Measurements from ENCODE around the gene PLXNA4. TPM values are rescaled to one million over a fixed set of nuclear protein-coding genes. Genes with fewer than 3 reads are reported as not detected.

The PLXNA4 gene
- polyA plus RNA-seq, 1 donor (not counting 4 experiments of a cell fraction or from before 2014, with no cell fraction given), result 0.01 TPM

DNA sequence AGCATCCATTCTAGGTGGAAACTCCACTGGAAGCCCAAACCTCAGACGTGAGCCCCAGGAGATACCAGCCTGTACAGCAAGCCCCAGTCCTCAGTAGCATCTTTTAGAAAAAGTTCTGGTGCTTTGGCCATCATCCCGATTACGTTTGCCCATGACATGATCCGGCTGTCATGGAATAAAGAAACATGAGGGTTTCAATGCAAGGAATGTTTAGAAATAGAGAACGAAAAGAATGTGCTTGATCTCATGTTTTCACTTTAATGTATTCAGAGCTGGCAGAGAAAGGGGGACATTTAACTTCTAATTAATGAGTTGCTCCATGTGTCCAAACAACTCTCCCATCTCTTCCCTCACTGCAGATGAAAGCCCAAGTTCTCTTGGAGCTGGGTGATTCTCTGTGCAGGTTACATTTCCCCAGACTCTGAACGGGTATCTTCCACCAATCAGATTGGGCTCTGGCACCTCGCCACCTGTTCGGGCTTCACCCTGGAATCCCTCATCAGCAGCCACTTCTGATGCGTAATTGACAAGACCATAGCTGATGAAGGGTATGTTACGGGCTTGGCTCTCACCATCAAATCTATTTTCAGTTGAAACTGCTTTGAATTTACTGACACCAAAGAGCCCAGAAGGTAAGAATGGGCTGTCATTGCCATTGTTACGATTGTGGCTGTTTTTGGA, 165.3 kb downstream of the PLXNA4 start:
- TF ChIP-seq EZH2 (IDR thresholded peaks at IDR 0.05; ENCODE audit: low read length), result no peak
- TF ChIP-seq, protein P1, sequence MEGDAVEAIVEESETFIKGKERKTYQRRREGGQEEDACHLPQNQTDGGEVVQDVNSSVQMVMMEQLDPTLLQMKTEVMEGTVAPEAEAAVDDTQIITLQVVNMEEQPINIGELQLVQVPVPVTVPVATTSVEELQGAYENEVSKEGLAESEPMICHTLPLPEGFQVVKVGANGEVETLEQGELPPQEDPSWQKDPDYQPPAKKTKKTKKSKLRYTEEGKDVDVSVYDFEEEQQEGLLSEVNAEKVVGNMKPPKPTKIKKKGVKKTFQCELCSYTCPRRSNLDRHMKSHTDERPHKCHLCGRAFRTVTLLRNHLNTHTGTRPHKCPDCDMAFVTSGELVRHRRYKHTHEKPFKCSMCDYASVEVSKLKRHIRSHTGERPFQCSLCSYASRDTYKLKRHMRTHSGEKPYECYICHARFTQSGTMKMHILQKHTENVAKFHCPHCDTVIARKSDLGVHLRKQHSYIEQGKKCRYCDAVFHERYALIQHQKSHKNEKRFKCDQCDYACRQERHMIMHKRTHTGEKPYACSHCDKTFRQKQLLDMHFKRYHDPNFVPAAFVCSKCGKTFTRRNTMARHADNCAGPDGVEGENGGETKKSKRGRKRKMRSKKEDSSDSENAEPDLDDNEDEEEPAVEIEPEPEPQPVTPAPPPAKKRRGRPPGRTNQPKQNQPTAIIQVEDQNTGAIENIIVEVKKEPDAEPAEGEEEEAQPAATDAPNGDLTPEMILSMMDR (optimal IDR thresholded peaks at IDR 0.05 in 1 of 3, IDR thresholded peaks at IDR 0.05 in 1 of 3, conservative IDR thresholded peaks at IDR 0.05 in 1 of 3; ENCODE audit: extremely low read depth in 1 of 3, insufficient read depth in 2 of 3, low read length in 3 of 3), result no peak
- no peaks in the 10 kb centered on the region for H3K4me1 ChIP-seq (ENCODE audit: control insufficient read depth, extremely low read depth, insufficient read depth, low read length)
- dilution Hi-C loops (cut with MboI; ENCODE audit: extremely low pct_ligation_motif_present, low sequenced_read_pairs), result no loop called here

DNA sequence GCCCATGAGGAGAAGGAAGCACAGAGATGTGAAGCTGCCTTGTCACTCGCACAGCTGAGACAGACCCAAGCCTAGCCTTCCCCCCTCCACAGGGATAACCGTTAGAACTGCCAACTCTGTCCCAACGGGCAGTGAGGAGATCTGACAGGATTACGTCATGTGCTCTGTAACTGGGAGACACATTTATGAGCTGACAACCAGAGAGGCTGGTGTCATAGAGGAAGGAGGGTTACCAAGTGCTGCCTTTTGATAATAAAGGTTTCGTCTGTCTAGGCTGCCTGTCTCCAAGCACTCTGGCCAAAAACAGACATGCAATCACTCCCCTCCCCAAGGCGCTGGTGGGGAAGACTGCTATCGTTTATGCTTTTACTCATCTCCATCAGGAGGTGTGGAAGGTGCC, 165.9 kb downstream of the PLXNA4 start:
- Histone ChIP-seq H3K27me3 (ENCODE audit: control insufficient read depth, extremely low read depth, insufficient read depth, low read length) (peaks cover 4% of the 10 kb centered on the region), H3K27ac (ENCODE audit: control insufficient read depth, insufficient read depth, low read length) (no peak overlapping the region), H3K4me1 (ENCODE audit: control insufficient read depth, extremely low read depth, insufficient read depth, low read length) (no peaks in the 10 kb centered on the region), H4K20me1 (ENCODE audit: control insufficient read depth, extremely low read depth, insufficient read depth, low read length) (no peaks in the 10 kb centered on the region), H3K9me3 (ENCODE audit: control insufficient read depth, low read depth, low read length) (no peaks in the 10 kb centered on the region), H2AFZ (ENCODE audit: control insufficient read depth, low read length) (no peak overlapping the region), H3K4me2 (ENCODE audit: control insufficient read depth, extremely low read depth, insufficient read depth, low read depth, low read length) (no peak overlapping the region), H3K9me1 (ENCODE audit: control insufficient read depth, extremely low read depth, insufficient read depth, low read length) (no peaks in the 10 kb centered on the region), H3K36me3 (ENCODE audit: control insufficient read depth in 2 of 2, extremely low read depth in 1 of 2, insufficient read depth in 2 of 2, low read length in 2 of 2) (no peaks in the 10 kb centered on the region), H3K4me3 (ENCODE audit: control insufficient read depth in 2 of 3, extremely low read depth in 1 of 3, insufficient read depth in 2 of 3, low read depth in 1 of 3, low read length in 3 of 3) (no peak overlapping the region), H3K9ac (ENCODE audit: control insufficient read depth, extremely low read depth, insufficient read depth, low read length) (no peak overlapping the region), H3K79me2 (ENCODE audit: control insufficient read depth, insufficient read depth, low read length) (no peaks in the 10 kb centered on the region)
- TF ChIP-seq, protein P1 (optimal IDR thresholded peaks at IDR 0.05 in 1 of 3, IDR thresholded peaks at IDR 0.05 in 1 of 3, conservative IDR thresholded peaks at IDR 0.05 in 1 of 3; ENCODE audit: extremely low read depth in 1 of 3, insufficient read depth in 2 of 3, low read length in 3 of 3), result no peak
- no peak for TF ChIP-seq EZH2 (IDR thresholded peaks at IDR 0.05; ENCODE audit: low read length)
- dilution Hi-C loops (cut with MboI; ENCODE audit: extremely low pct_ligation_motif_present, low sequenced_read_pairs), result no loop called here
- no peak for DNase-seq (ENCODE audit: low read depth, low spot score)
- FAIRE-seq, result no peak

More for the DNA sequence above, 165.3 kb downstream of the PLXNA4 start:
- H3K27me3 ChIP-seq (ENCODE audit: control insufficient read depth, extremely low read depth, insufficient read depth, low read length), result peaks cover 4% of the 10 kb centered on the region
- no peak overlapping the region for H3K9ac ChIP-seq (ENCODE audit: control insufficient read depth, extremely low read depth, insufficient read depth, low read length)
- DNase-seq (ENCODE audit: low read depth, low spot score) (no peak), FAIRE-seq (no peak)
- H3K79me2 ChIP-seq (ENCODE audit: control insufficient read depth, insufficient read depth, low read length), result no peaks in the 10 kb centered on the region
- H3K27ac ChIP-seq (ENCODE audit: control insufficient read depth, insufficient read depth, low read length), result no peak overlapping the region
- no peaks in the 10 kb centered on the region for H3K36me3 ChIP-seq (ENCODE audit: control insufficient read depth in 2 of 2, extremely low read depth in 1 of 2, insufficient read depth in 2 of 2, low read length in 2 of 2)
- no peak overlapping the region for H2AFZ ChIP-seq (ENCODE audit: control insufficient read depth, low read length)
- no peak overlapping the region for H3K4me3 ChIP-seq (ENCODE audit: control insufficient read depth in 2 of 3, extremely low read depth in 1 of 3, insufficient read depth in 2 of 3, low read depth in 1 of 3, low read length in 3 of 3)
- no peaks in the 10 kb centered on the region for H3K9me1 ChIP-seq (ENCODE audit: control insufficient read depth, extremely low read depth, insufficient read depth, low read length)
- no peak overlapping the region for H3K4me2 ChIP-seq (ENCODE audit: control insufficient read depth, extremely low read depth, insufficient read depth, low read depth, low read length)
- no peaks in the 10 kb centered on the region for H3K9me3 ChIP-seq (ENCODE audit: control insufficient read depth, low read depth, low read length)
- H4K20me1 ChIP-seq (ENCODE audit: control insufficient read depth, extremely low read depth, insufficient read depth, low read length), result no peaks in the 10 kb centered on the region

Data from keratinocyte (primary cell).